K562 (cell line): ENCODE measurements around the gene EHMT2. TPM values are rescaled to one million over a fixed set of nuclear protein-coding genes. Genes with fewer than 3 reads are reported as not detected.

Experiments used
- ATAC-seq: fragments of 200-7000 bp; cut with Tn5 transposase; 3 replicates; pipeline ENCODE4 v1.9.1; 2020; ENCODE audit warnings: moderate library complexity
- BruUV-seq: library from RNA; stranded (reverse); fragments of 400-500 nt; replicated peaks from 2 replicates; lab custom pipeline; 2021; lab: Mats Ljungman, UMichigan
- CTCF ChIA-PET: fragments of 300-600 bp; formaldehyde crosslinking; extraction: SDS; loops from one replicate; lab custom pipeline; 2021; ENCODE audit warnings: low intra/inter-chr PET ratio; lab: Yijun Ruan, JAX
- POLR2A ChIA-PET: fragments of 300-600, 350-650 bp; sonication (Branson Sonifier 250); formaldehyde crosslinking; extraction: SDS; loops from one replicate; lab custom pipeline; 2021; ENCODE audit warnings: antibody characterized with exemption, inconsistent platforms; lab: Yijun Ruan, JAX
- DNase-seq, 4 experiments: peaks; one replicate each; pipeline versions ENCODE4 v3.0.0 to v3.0.0-alpha.2; 2011 to 2018; ENCODE audit warnings: low spot score in 3 of 4, mixed read lengths in 3 of 4; ENCODE audit errors: extremely low read depth in 1 of 4
- FAIRE-seq: peaks from 2 replicates; lab custom pipeline; 2011; peaks lifted over from hg19 to GRCh38; lab: Jason Lieb, UNC
- H2AFZ ChIP-seq: 2 replicates; pipeline ENCODE4 v1.6.0; 2011; ENCODE audit warnings: low read depth, low read length, control low read depth, inconsistent platforms
- H3K27ac ChIP-seq: fragments of 200-600 bp; 3 replicates; pipeline ENCODE4 v1.8.0; 2011; ENCODE audit warnings: low read depth, mild to moderate bottlenecking, control low read depth, inconsistent platforms, low read length, moderate library complexity, mixed read lengths; ENCODE audit errors: extremely low read depth
- H3K27me3 ChIP-seq, 2 experiments: fragments of 300-600 bp in 1 of 2; 2 replicates in 1 of 2; 3 replicates in 1 of 2; pipeline versions ENCODE4 v1.6.0 to v1.8.0; 2011; ENCODE audit warnings: inconsistent platforms in 2 of 2, low read length in 2 of 2, mild to moderate bottlenecking in 1 of 2, mixed read lengths in 1 of 2, moderate library complexity in 1 of 2; ENCODE audit not compliant: control insufficient read depth in 2 of 2, insufficient read depth in 2 of 2
- H3K36me3 ChIP-seq: fragments of 300-600 bp; 3 replicates; pipeline ENCODE4 v1.8.0; 2011; ENCODE audit warnings: mild to moderate bottlenecking, low read length, inconsistent platforms; ENCODE audit not compliant: control insufficient read depth, insufficient read depth
- H3K4me1 ChIP-seq, 2 experiments: fragments of 200-600 bp in 1 of 2; replicated peaks in 1 of 2; 2 replicates in 1 of 2; 3 replicates in 1 of 2; pipeline versions ENCODE4 v1.5.1 to v1.8.0; 2011; ENCODE audit warnings: inconsistent platforms in 2 of 2, low read length in 2 of 2, mild to moderate bottlenecking in 1 of 2, mixed read lengths in 1 of 2, moderate library complexity in 1 of 2; ENCODE audit not compliant: control insufficient read depth in 2 of 2, insufficient read depth in 2 of 2
- H3K4me2 ChIP-seq: 2 replicates; pipeline ENCODE4 v1.6.1; 2011; ENCODE audit warnings: low read length, control low read depth, inconsistent platforms, mixed read lengths; ENCODE audit not compliant: insufficient read depth
- H3K4me3 ChIP-seq: fragments of 200-600 bp; sonication (generic), shearing (Covaris generic); 2 replicates; pipeline ENCODE4 v1.5.1; 2016; ENCODE audit warnings: control low read depth, inconsistent platforms
- H3K79me2 ChIP-seq: fragments of 200-600 bp; 3 replicates; pipeline ENCODE4 v1.8.0; 2011; ENCODE audit warnings: low read length, inconsistent platforms; ENCODE audit not compliant: control insufficient read depth, insufficient read depth
- H3K9ac ChIP-seq, 2 experiments: 2 replicates each; pipeline versions ENCODE4 v1.6.0 to v1.6.1; 2011; ENCODE audit warnings: low read depth in 2 of 2, low read length in 2 of 2, control low read depth in 1 of 2, inconsistent platforms in 1 of 2, mild to moderate bottlenecking in 1 of 2, mixed read lengths in 1 of 2; ENCODE audit not compliant: insufficient read depth in 1 of 2
- H3K9me1 ChIP-seq: one replicate; pipeline ENCODE4 v1.6.0; 2011; ENCODE audit warnings: inconsistent platforms, mild to moderate bottlenecking, low read length, moderate library complexity; ENCODE audit not compliant: control insufficient read depth, insufficient read depth
- H3K9me3 ChIP-seq: replicated peaks from 2 replicates; pipeline ENCODE4 v1.5.1; 2011; ENCODE audit warnings: low read depth, low read length, inconsistent platforms; ENCODE audit not compliant: control insufficient read depth, insufficient read depth
- H4K20me1 ChIP-seq: replicated peaks from 2 replicates; pipeline ENCODE4 v1.6.1; 2011; ENCODE audit warnings: low read length, inconsistent platforms, mixed read lengths; ENCODE audit not compliant: control insufficient read depth, insufficient read depth
- FOXK1 ChIP-seq: sonication (generic); formaldehyde crosslinking; IDR thresholded peaks from 2 replicates; pipeline ENCODE4 v1.8.0; 2022; ENCODE audit warnings: missing genetic modification reagents, mild to moderate bottlenecking, borderline replicate concordance
- HDGF ChIP-seq: fragments of 450-650 bp; IDR thresholded peaks from 2 replicates; pipeline ENCODE4 v1.6.1; 2016
- NFE2 ChIP-seq: IDR thresholded peaks from 2 replicates; pipeline ENCODE4 v1.6.1; 2014; ENCODE audit warnings: antibody characterized with exemption, low read depth
- NR4A1 ChIP-seq, 2 experiments: fragments of 250-450 bp in 1 of 2; fragments of 450-650 bp in 1 of 2; sonication (Bioruptor Pico) in 1 of 2; IDR thresholded peaks; 2 replicates each; pipeline versions ENCODE4 v1.4.0 to v1.6.1; 2016 to 2020; ENCODE audit warnings: mild to moderate bottlenecking in 2 of 2, missing compliant biosample characterization in 1 of 2, missing genetic modification characterization in 1 of 2, moderate library complexity in 1 of 2
- PPARD ChIP-seq: fragments of 250-450 bp; sonication (Bioruptor Pico); IDR thresholded peaks from 2 replicates; pipeline ENCODE4 v1.8.0; 2022; ENCODE audit warnings: inconsistent platforms, mild to moderate bottlenecking, moderate library complexity
- SLC30A9 ChIP-seq: fragments of 250-450 bp; sonication (Bioruptor Pico); IDR thresholded peaks from 2 replicates; pipeline ENCODE4 v1.8.0; 2022; ENCODE audit warnings: mild to moderate bottlenecking, moderate library complexity
- TCFL5 ChIP-seq: fragments of 250-450 bp; sonication (Bioruptor Pico); conservative IDR thresholded peaks from 2 replicates; pipeline ENCODE4 v1.6.1; 2021; ENCODE audit warnings: mild to moderate bottlenecking, moderate library complexity, matching md5 sums
- TFE3 ChIP-seq: fragments of 450-650 bp; formaldehyde crosslinking; IDR thresholded peaks from 2 replicates; pipeline ENCODE4 v1.4.0; 2020; ENCODE audit warnings: mild to moderate bottlenecking, mixed read lengths
- THRB ChIP-seq: fragments of 450-650 bp; formaldehyde crosslinking; conservative IDR thresholded peaks from 2 replicates; pipeline ENCODE4 v1.4.0; 2022; ENCODE audit warnings: mild to moderate bottlenecking, missing genetic modification characterization
- UBTF ChIP-seq, 2 experiments: IDR thresholded peaks; 2 replicates each; pipeline ENCODE4 v1.6.1; 2012; ENCODE audit warnings: improper control_type of control experiment in 2 of 2, low read depth in 2 of 2, low read length in 2 of 2, borderline replicate concordance in 1 of 2
- VEZF1 ChIP-seq: fragments of 200-800 bp; sonication (Bioruptor generic); IDR thresholded peaks from 2 replicates; pipeline ENCODE4 v1.6.1; 2017; ENCODE audit warnings: missing genetic modification characterization, missing compliant biosample characterization
- ZFPM2 ChIP-seq: fragments of 250-450 bp; sonication (Bioruptor Pico); IDR thresholded peaks from 2 replicates; pipeline ENCODE4 v1.5.1; 2022; ENCODE audit warnings: mild to moderate bottlenecking
- ZNF57 ChIP-seq: fragments of 450-650 bp; formaldehyde crosslinking; IDR thresholded peaks from 2 replicates; pipeline ENCODE4 v1.4.0; 2020; ENCODE audit warnings: mild to moderate bottlenecking, moderate library complexity
- ZNF778 ChIP-seq: fragments of 450-650 bp; formaldehyde crosslinking; IDR thresholded peaks from 2 replicates; pipeline ENCODE4 v1.4.0; 2020; ENCODE audit warnings: mild to moderate bottlenecking, moderate library complexity
- ZNF780A ChIP-seq: fragments of 250-450 bp; sonication (Bioruptor Pico); IDR thresholded peaks from 2 replicates; pipeline ENCODE4 v1.5.0; 2021; ENCODE audit warnings: mild to moderate bottlenecking
- WGBS: fragments of 100-300 bp; shearing (Covaris generic); methylation state at CpG from one replicate; pipeline ENCODE4 v1.1.6; 2016; ENCODE audit warnings: low coverage, mixed read lengths; ENCODE audit not compliant: insufficient coverage; ENCODE audit errors: missing lambda C conversion rate; 5-methylcytosine and 5-hydroxymethylcytosine counted together
- in situ Hi-C: fragments of 300-500 bp; cut with MboI; formaldehyde crosslinking; loops from 4 replicates; pipeline ENCODE4 v1.15.0; 2018; ENCODE audit warnings: inconsistent platforms, mixed read lengths
- intact Hi-C: fragments of 100-400 bp; cut with micrococcal nuclease; formaldehyde crosslinking; loops from 2 replicates; pipeline ENCODE4 v1.14.2; 2022
- polyA plus RNA-seq, 8 experiments: library from polyadenylated mRNA; depleted of rRNA in 4 of 8; stranded (reverse) in 5 of 8; unstranded in 3 of 8; fragments of >200 nt; fragmentation: Nextera tagmentation in 2 of 8; fragmentation: Illumina TruSeq in 1 of 8; extraction: Ambion mirVana in 2 of 8; extraction: Trizol in 1 of 8; gene quantifications; 2 replicates each; pipeline versions ENCODE4 v1.2.1 to v1.2.3, GENCODE V29; 2011 to 2014; ENCODE audit warnings: inconsistent platforms in 1 of 8, missing spikeins in 1 of 8
- total RNA-seq, 7 experiments: library from RNA; depleted of rRNA in 6 of 7; stranded (reverse); fragments of >200 nt in 6 of 7; fragmentation: Illumina TruSeq in 2 of 7; extraction: Trizol in 2 of 7; gene quantifications; 2 replicates each; pipeline versions ENCODE4 v1.2.1 to v1.2.3, GENCODE V29; 2011 to 2021; ENCODE audit warnings: low replicate concordance in 1 of 7

EHMT2 gene
- total and polyA plus RNA-seq, 9 of the 15 experiments (the other 6 are each of a cell fraction or from before 2014, with no cell fraction given): 2.1 to 63.8 (median 38.5) TPM

GRCh38 chr6:31861919-31862343 is 35.6 kb downstream of the EHMT2 start:
- WGBS: 41% methylated on average over 17 of the region's 17 CpGs
- intact Hi-C loops: loop anchor here (1.0 to 2.0 kb wide), 2 partner anchors 181 to 315 kb away; partner anchors contain the start of genes LY6G5C and NFKBIL1
- in situ Hi-C loops: loop anchor here (5.0 kb wide), 1 partner anchor 200 kb away; the partner anchor contains the start of genes C6orf47 and GPANK1
- ChIA-PET CTCF (no interaction called here), POLR2A (interaction anchor here (0.7 to 4.1 kb wide), 13 partner anchors 17 to 240 kb away, joined by 3 to 123 read pairs (median 6); partner anchors contain the start of genes BAG6, CSNK2B, GPANK1 and HSPA1B)
- H3K4me1 ChIP-seq: peaks cover 13 to 43% of the 10 kb centered on the region in 2 experiments; a peak in 4 of 5 replicates
- H3K27me3 ChIP-seq: no peaks in the 10 kb centered on the region
- H3K4me3 ChIP-seq: peak overlapping the region; percentile 62
- peak overlapping the region; percentile 59 for H3K27ac ChIP-seq
- H3K9me3 ChIP-seq: no peaks in the 10 kb centered on the region
- ATAC-seq: no peak
- H3K79me2 ChIP-seq: peaks cover 24% of the 10 kb centered on the region
- peak overlapping the region; percentile 83 for H2AFZ ChIP-seq
- H3K4me2 ChIP-seq: peak overlapping the region; percentile 85
- DNase-seq: no peak
- H4K20me1 ChIP-seq: no peaks in the 10 kb centered on the region
- FAIRE-seq: no peak
- no TSS peak for BruUV-seq
- H3K9me1 ChIP-seq: peaks cover 9% of the 10 kb centered on the region
- H3K9ac ChIP-seq: peak overlapping the region; percentile 73 to 95
- peaks cover 55% of the 10 kb centered on the region; the same call in 2 of the 3 replicates for H3K36me3 ChIP-seq
- TF ChIP-seq TCFL5 (CRISPR knock-in tag) (no peak), SLC30A9 (no peak), PPARD (CRISPR knock-in tag) (no peak), ZNF57 (peak; percentile 72; the same call in 1 of the 2 replicates), THRB (peak; percentile 67; the same call in 1 of the 2 replicates), ZNF778 (no peak), ZNF780A (CRISPR knock-in tag) (no peak), HDGF (0 out of 2 replicates have a peak, but pooled peaks have one; percentile 72), NR4A1 (CRISPR knock-in tag; IDR thresholded peaks at IDR 0.05) (no peak; the same call in 1 of the 2 replicates), NR4A1 (tag; IDR thresholded peaks at IDR 0.05) (0 out of 2 replicates have a peak, but pooled peaks have one; percentile 11), ZFPM2 (CRISPR knock-in tag) (no peak), VEZF1 (CRISPR knock-in tag) (no peak), NFE2 (no peak), TFE3 (no peak), FOXK1 (CRISPR knock-in tag) (0 out of 2 replicates have a peak, but pooled peaks have one; percentile 3), UBTF (IDR thresholded peaks at IDR 0.05; ENCODE audit: borderline replicate concordance in 1 of 2, low read depth in 2 of 2, low read length in 2 of 2) (0 out of 4 replicates have a peak, but pooled peaks of 1 of the 2 experiments have one; percentile 54)
